D341Med (cell line): Measurements from ENCODE around the gene WDR90.
A peak's percentile ranks its signal among the peaks of the same experiment; 100 is the strongest.

Source experiments
- DNase-seq: peaks from one replicate; pipeline ENCODE4 v3.0.0; 2012; ENCODE audit warnings: low spot score

WDR90 gene

DNA sequence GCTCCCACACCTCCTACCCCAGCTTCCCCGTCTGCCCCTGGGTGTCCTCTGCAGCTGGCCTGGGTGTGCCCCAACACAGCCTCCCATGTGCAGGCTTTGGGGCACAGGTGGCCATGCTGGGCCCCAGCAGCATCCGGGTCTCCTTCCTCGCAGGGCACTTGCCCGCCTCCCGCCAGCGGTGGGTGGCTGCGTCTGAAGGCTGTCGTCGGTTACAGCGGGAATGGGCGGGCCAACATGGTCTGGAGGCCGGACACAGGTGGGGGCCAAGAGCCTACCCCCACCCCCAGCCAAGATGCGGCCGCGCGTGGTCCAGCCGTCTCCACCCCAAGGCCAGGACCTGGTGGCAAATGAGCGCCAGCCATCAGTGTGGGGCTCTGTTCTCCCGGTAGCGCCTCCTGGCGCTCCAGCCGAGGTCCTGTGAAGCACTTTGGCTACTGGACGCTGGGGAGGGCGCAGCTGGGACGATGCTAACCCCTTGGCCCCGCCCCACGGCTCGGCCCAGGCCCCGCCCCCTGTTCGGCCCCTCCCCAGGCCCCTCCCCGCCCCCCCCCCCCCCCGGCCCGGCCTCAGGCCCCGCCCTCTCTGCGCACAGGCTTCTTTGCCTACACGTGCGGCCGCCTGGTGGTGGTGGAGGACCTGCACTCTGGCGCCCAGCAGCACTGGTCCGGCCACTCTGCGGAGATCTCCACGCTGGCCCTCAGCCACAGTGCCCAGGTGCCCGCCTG lies 11.5 kb downstream of the WDR90 start:
- peak; percentile 95 for DNase-seq

DNA sequence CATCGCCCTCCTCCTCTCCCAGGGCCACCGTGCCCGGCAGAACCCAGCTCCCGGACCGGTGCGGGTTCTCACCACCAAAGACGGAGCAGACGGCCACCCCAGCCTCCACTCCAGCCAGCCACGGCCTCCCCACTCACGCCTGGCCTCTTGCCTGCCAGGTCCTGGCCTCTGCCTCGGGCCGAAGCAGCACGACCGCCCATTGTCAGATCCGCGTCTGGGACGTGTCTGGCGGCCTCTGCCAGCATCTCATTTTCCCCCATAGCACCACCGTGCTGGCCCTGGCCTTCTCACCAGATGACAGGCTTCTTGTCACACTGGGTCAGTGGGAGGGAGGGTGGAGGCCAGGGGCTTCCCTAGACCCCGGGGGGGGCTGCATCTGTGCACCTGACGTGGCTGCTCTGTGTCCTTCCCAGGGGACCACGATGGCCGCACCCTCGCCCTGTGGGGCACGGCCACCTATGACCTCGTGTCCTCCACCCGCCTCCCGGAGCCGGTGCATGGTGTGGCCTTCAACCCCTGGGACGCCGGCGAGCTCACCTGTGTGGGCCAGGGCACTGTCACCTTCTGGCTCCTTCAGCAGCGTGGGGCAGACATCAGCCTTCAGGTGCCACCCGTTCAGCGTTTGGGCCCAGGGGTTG lies 12.1 kb downstream of the WDR90 start:
- DNase-seq, result no peak

DNA sequence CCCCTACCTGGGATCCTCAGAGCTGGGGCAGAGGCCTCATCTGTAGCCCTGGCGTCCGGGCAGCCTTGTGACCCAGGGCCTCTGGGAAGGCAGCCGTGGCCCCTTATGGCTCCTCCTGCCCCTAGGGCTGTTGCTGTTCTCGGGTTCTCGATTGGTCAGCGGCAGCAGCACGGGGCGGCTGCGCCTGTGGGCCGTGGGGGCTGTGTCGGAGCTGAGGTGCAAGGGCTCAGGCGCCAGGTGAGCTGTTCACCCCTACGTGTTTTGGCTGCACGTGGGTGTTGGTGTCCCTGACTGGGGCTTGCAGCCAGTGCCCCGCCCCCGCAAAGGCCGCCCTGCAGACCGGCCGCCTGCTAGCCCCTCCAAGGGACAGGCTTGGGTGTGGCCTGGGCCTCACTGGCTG lies 12.9 kb downstream of the WDR90 start:
- DNase-seq, result no peak

DNA sequence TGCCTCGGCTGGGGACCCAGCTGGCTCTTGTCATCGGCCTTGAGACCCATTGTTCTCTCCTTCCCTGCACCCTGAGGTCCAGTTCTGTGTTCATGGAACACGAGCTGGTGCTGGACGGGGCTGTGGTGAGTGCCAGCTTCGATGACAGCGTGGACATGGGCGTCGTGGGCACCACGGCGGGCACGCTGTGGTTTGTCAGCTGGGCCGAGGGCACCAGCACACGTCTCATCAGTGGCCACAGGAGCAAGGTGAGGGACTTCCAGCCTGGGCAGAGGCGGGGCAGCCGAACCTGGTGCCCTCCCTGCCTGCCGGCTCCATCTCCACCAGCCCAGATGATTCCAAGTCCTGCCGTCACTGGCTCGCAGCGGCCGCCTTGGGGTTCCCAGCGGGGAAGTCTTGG lies 13.4 kb downstream of the WDR90 start:
- no peak for DNase-seq

DNA sequence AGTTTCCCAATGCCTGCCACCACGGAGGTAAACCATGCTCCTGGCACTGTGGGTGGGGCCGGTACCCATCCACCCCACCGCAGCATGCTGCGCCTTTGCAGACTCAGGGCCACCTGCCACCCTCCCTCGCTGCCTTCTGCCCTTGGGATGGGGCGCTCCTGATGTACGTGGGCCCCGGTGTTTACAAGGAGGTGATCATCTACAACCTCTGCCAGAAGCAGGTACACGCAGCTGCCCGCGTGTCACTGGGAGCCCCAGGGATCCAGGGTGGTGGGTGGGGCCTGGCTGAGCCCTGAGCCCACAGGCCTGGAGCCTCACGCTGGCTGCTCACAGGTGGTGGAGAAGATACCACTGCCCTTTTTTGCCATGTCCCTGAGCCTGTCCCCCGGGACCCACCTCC lies 17.4 kb downstream of the WDR90 start:
- no peak for DNase-seq

DNA sequence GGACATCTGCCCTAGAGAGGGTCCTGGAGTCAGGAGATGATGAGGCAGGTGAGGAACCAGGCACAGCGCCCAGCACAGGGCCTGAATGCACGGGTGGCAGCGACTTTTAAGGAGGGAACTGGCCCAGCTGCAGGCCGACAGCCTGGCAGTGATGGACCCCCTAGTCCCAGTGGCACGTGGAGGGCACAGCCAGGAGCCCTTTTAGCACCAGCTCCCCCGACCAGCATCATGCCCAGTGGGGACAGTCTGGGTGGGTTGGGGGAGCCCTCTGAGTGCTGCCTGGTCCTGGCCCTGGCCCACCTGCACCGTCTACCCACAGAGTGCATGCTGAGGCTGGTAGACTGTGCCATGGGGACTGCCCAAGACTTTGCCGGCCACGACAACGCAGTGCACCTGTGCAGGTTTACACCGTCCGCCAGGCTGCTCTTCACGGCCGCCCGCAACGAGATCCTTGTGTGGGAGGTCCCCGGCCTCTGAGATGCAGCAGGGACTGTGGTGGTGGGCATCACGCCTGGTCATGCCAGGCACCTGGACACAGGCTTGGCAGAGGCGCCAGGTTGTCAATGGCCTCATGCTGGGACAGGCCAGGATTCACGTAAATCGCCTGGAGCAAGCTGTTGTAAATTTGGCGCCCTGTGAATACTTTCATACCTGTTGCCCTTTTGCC lies 18.1 kb downstream of the WDR90 start:
- DNase-seq, result no peak

DNA sequence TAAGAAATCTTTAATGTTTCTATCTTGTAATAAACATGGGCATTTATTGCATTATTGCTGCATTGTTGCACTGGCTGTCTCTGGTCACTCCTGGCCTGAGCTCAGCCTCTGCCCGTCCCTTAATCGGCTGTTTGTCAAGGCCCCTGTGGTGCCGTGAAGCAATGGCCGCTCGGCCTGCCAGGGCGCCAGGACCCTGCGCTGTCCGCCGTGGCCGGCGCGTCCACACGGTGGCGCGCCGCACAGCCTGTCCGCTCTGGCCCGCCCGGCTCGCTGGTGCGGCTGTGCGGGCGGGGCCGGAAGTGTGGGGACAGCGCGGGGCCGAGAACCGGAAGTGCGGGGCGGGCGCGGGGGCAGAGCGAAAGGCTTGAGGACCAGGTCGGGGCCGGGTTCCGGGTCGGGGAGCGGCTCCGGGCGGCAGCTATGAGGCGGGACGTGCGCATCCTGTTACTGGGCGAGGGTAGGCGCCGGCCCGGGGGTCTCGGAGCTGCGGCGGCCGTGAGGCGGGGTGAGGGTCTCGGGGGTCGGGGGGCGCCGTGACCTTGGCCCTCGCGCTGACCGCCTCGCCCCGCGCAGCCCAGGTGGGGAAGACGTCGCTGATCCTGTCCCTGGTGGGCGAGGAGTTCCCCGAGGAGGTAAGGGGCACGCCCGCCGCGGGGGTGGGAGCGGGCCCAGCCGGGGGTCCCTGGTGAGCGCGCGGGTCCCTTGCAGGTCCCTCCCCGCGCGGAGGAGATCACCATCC lies 18.8 kb downstream of the WDR90 start, which contains the start of gene RHOT2:
RHOT2 (plus strand) TSS at position 353 of the 739 bp plus-strand sequence; CDS start at position 421, 68 bp downstream.
- DNase-seq, result peak; percentile 95

DNA sequence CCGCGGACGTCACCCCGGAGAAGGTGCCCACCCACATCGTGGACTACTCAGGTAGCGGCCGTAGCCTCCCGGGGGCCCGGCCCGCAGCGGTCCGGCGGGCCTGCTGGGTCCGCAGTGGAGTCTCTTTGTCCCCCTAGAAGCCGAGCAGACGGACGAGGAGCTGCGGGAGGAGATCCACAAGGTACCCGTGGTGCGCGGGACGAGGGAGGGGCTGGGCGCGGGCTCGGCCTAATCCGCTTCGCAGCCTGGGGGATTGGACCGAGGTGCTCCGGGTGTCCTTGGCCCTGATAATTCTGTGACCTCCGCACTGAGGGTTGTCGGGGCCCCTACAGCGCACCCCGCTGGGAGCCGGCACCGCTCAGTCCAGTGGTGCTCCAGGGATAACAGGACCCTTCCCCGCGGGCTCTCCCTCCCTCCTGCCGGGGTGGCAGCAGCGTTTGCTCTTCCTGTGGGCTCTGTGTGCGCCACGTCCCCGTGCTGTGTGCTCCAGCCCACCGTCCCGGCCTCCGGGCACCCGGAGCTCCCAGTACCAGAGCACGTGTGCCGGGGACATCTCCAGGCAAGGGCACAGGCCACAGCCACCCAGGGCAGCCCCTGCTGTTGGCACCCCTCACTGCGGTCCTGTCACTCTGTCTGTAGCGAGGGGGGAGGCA lies 19.5 kb downstream of the WDR90 start:
- peak; percentile 49 for DNase-seq

DNA sequence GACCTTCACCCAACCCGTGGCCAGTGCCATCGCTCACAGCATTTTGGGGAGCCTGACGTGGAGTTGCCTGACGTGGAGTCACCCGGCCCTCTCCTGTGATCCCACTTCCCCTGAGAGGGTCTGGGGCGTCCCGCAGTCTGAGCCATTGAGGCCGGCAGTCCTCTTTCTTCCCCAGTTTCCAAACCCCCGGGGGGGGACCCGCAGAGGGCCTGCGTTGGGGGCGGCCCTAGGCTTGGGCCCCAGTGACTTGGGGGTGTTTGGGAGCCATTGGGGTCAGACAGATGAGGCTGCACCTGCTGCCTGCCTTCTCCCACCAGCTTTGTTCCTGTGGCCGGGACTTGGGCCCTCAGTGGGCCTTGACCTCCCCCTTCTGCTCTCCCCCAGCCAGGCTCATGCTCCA lies 20.5 kb downstream of the WDR90 start:
- DNase-seq, result no peak

DNA sequence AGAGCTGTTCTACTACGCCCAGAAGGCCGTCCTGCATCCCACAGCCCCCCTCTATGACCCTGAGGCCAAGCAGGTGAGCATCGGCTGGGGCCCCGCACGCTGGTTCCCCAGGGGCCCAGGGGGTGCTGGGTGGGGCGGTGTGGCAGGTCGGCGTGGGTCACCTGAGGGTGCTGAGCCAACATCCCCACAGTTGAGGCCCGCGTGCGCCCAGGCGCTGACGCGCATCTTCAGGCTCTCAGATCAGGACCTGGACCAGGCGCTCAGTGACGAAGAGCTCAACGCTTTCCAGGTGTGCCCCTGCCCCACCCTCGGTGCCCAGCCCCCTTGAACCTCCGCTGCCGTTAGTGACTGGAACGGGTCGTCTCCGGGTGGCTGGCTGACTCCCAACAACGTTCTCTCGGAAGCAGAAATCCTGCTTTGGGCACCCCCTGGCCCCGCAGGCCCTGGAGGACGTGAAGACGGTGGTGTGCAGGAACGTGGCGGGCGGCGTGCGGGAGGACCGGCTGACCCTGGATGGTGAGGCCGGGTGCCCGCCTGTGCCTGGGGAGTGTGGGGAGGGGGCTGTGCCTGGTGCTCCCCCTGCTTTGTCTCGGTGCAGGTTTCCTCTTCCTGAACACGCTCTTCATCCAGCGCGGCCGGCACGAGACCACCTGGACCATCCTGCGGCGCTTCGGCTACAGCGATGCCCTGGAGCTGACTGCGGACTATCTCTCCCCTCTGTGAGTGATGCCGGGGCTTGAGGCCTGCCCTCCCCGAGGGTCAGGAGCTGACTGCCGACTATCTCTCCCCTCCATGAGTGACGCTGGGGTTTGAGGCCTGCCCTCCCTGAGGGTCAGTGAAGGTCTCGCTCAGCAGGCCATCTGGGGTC lies 21.6 kb downstream of the WDR90 start:
- no peak for DNase-seq

DNA sequence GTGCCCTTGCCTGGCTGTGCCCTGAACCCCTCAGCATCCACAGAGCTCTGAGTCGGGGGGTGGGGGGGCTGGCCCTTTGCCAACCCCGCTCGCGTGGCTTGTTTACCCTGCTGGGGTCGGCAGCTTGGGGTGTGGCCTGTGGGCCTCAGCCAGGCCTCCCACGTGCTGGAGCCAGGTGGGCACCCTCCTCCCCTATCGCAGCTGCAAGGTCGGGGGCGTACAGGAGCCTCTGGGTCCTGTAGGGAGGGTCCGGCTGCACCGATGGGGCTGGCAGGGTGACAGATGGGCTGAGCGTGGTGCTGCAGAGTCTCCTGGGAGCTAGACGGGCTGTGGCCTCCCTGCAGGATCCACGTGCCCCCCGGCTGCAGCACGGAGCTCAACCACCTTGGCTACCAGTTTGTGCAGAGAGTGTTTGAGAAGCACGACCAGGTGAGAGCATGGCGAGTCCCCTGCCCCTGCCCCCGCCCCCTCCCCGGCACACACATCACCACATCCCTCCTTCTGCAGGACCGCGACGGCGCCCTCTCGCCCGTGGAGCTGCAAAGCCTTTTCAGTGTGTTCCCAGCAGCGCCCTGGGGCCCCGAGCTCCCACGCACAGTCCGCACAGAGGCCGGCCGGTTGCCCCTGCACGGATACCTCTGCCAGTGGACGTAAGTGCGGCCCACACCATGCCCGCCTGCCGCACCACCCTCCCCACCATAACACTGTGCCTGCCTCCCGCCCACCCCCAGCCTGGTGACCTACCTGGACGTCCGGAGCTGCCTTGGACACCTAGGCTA lies 22.4 kb downstream of the WDR90 start:
- DNase-seq, result peak; percentile 61

DNA sequence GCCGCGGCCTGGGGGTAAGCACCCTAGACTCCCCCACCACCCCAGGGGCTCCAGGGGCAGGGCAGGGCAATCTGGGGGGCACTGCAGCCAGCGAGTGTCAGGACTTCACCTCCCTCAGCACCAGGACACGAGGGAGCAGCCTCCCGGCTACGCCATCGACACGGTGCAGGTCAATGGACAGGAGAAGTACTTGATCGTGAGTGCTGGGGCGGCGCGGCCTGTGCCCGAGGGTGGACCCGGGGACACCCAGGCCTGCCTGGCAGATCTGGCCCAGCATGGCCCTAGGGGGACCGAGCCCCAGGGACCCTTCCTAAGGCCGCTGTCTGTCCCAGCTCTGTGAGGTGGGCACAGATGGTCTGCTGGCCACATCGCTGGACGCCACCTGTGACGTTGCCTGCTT lies 23.2 kb downstream of the WDR90 start:
- no peak for DNase-seq

DNA sequence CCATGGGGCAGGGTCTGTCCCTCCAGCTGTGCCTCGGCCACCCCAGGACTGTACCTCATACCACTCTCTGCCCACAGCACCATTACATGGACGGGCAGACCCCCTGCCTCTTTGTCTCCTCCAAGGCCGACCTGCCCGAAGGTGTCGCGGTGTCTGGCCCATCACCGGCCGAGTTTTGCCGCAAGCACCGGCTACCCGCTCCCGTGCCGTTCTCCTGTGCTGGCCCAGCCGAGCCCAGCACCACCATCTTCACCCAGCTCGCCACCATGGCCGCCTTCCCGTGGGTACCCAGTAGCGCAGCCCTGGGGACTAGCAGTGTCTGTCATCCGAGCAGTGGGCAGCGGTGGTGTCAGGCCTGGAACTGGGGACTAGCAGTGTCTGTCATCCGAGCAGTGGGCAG lies 23.7 kb downstream of the WDR90 start:
- DNase-seq, result no peak

DNA sequence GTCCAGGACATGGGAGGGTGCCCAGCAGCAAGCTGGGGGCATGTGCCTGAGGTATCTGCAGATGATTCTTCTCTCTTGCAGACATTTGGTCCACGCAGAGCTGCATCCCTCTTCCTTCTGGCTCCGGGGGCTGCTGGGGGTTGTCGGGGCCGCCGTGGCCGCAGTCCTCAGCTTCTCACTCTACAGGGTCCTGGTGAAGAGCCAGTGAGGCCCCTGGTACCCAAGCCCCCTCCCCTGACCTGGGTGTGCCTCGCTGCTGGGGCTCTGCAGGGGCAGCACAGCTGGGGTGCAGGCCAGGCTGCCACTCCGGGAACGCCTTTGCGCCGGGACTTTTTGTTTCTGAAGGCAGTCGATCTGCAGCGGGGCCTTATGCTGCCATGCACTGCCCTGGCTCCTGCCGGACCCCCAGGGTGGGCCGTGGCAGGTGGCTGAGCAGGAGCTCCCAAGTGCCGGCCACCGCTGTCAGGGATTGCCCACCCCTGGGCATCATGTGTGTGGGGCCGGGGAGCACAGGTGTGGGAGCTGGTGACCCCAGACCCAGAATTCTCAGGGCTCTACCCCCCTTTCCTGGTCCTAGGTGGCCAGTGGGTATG lies 24.3 kb downstream of the WDR90 start:
- DNase-seq, result no peak

DNA sequence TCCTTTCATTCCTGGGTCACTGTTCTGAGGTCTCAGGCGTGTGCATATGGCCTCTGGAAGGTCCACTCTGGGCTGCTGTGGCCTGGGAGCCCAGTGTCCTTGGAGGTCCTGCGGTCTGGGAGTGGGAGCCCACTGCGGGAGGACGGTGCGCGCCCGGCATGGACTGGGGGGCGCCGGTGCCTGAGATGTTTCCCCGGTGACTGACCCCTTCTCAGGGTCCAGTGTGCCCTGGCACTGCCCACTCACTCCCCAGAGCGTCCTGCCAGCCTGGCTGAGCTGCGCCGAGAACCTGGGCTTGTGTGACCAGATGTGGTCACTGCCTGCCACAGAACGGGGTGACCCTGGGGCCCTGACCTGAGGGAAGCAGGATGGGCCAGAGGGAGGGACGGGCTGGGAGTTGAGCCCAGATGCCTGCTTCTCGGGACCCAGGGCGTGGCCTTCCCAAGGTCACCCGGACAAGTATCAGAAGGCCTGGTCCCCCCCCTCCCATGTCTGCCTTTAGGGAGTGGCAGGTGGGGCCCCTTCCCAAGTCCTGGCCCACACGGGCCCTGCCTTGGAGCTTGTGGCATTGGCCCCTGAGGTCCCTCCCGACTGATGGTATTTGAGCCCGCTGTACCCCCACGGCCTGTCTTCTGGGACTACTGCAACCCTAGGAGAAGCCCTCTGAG lies 25.2 kb downstream of the WDR90 start:
- DNase-seq, result no peak

DNA sequence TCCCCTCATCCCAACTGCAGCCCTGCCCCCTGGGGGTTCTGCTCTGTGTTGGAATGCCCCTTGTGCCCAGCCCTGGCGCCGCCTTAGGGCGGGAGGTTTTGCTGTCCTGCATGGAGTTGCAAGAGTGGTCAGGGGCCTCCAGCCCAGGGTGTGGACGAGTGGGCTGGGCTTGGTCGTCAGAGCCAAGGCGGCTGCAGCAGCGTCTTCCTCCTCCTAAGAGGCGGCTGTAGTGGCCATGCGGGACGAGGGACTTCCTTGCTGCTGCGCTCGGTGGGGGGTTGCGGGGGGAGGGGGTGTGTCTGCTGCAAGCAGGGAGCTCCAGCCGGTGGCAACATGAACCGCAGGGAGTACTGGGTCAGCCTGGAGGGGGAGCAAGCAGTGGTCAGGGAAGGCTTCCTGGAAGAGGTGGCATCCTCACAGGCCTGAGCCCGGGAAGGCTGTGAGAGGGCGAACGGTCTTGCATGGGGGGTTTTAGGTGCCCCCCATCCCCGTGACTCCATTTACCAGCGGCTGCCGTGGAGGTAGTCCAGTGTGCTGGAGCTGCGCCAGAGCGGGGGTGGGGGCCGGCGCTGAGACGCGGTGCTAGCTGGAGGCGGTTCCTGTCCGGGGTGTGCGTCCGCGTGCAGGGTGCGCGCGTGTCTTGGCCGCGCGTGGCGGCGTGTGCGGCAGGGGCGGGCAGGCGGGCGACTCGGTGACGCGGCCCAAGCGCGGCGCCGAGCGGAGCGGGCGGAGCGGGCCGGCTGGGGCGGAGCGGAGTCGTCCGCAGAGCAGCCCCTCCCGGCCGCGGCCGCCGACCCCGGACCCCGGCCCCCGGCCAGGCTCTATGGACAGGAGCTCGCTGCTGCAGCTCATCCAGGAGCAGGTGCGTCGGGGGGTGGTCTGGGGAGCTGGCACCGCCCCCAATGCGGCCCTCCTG lies 26.1 kb downstream of the WDR90 start, which contains the start of gene RHBDL1:
RHBDL1 (plus strand) TSS at position 704 of the 916 bp plus-strand sequence; CDS start at position 824, 120 bp downstream.
- no peak for DNase-seq

DNA sequence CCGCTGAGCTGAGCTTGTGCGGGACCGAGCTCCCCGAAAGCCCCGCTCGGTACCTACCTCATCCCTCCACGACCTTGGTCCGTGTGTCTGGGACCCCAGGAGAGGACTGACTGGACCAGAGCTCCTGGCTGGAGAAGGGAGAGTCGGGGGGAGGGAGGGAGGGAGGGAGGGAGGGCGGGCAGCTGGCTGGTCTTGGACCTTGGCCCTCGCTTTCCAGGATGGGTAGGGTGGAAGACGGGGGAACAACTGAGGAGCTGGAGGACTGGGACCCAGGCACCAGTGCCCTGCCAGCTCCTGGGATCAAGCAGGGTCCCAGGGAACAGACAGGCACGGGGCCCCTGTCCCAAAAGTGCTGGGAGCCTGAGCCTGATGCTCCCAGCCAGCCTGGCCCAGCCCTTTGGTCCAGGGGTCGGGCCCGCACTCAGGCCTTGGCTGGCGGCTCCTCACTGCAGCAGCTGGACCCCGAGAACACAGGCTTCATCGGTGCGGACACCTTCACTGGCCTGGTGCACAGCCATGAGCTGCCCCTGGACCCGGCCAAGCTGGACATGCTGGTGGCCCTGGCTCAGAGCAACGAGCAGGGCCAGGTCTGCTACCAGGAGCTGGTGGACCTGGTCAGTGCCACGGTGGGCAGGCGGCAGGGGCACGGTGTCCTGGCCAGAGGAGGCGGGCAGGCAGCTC lies 26.9 kb downstream of the WDR90 start:
- no peak for DNase-seq

DNA sequence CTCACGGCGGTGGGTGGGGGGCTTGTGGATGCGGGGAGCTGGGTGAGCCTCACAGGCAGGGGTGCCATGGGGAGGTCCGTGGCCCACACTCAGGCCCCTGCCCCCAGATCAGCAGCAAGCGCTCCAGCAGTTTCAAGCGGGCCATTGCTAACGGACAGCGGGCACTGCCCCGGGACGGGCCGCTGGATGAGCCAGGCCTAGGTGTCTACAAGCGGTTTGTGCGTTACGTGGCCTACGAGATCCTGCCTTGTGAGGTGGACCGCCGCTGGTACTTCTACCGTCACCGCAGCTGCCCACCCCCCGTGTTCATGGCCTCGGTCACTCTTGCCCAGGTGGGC lies 27.4 kb downstream of the WDR90 start:
- DNase-seq, result no peak
